HG03521 (cell line): ENCODE data around the gene RBM6.

Experiments used
- ATAC-seq: cut with Tn5 transposase; IDR thresholded peaks from one replicate; pipeline ENCODE4 v1.9.1; 2021; ENCODE audit warnings: mild to moderate bottlenecking, moderate library complexity; ENCODE audit not compliant: unreplicated experiment

Gene RBM6

GRCh38 chr3:50124800-50125178, 184.8 kb downstream of the RBM6 start:
- ATAC-seq = no peak

- no peak for ATAC-seq
These were observed 185.8 kb downstream of the RBM6 start for GRCh38 chr3:50125541-50126286.

- ATAC-seq = no peak
These were observed 186.6 kb downstream of the RBM6 start for GRCh38 chr3:50126287-50127211.
